K562 (cell line): ENCODE measurements around the gene CENPQ. TPM values are rescaled to one million over a fixed set of nuclear protein-coding genes. Genes with fewer than 3 reads are reported as not detected.

ENCODE experiments used
- ATAC-seq: fragments of 200-7000 bp; cut with Tn5 transposase; 3 replicates; pipeline ENCODE4 v1.9.1; 2020; ENCODE audit warnings: moderate library complexity
- BruUV-seq: library from RNA; stranded (reverse); fragments of 400-500 nt; replicated peaks from 2 replicates; lab custom pipeline; 2021; lab: Mats Ljungman, UMichigan
- CTCF ChIA-PET: fragments of 300-600 bp; formaldehyde crosslinking; extraction: SDS; loops from one replicate; lab custom pipeline; 2021; ENCODE audit warnings: low intra/inter-chr PET ratio; lab: Yijun Ruan, JAX
- POLR2A ChIA-PET: fragments of 300-600, 350-650 bp; sonication (Branson Sonifier 250); formaldehyde crosslinking; extraction: SDS; loops from one replicate; lab custom pipeline; 2021; ENCODE audit warnings: antibody characterized with exemption, inconsistent platforms; lab: Yijun Ruan, JAX
- DNase-seq, 4 experiments: peaks; one replicate each; pipeline versions ENCODE4 v3.0.0 to v3.0.0-alpha.2; 2011 to 2018; ENCODE audit warnings: low spot score in 3 of 4, mixed read lengths in 3 of 4; ENCODE audit errors: extremely low read depth in 1 of 4
- FAIRE-seq: peaks from 2 replicates; lab custom pipeline; 2011; peaks lifted over from hg19 to GRCh38; lab: Jason Lieb, UNC
- H2AFZ ChIP-seq: 2 replicates; pipeline ENCODE4 v1.6.0; 2011; ENCODE audit warnings: low read depth, low read length, control low read depth, inconsistent platforms
- H3K27ac ChIP-seq: fragments of 200-600 bp; 3 replicates; pipeline ENCODE4 v1.8.0; 2011; ENCODE audit warnings: low read depth, mild to moderate bottlenecking, control low read depth, inconsistent platforms, low read length, moderate library complexity, mixed read lengths; ENCODE audit errors: extremely low read depth
- H3K27me3 ChIP-seq, 2 experiments: fragments of 300-600 bp in 1 of 2; 2 replicates in 1 of 2; 3 replicates in 1 of 2; pipeline versions ENCODE4 v1.6.0 to v1.8.0; 2011; ENCODE audit warnings: inconsistent platforms in 2 of 2, low read length in 2 of 2, mild to moderate bottlenecking in 1 of 2, mixed read lengths in 1 of 2, moderate library complexity in 1 of 2; ENCODE audit not compliant: control insufficient read depth in 2 of 2, insufficient read depth in 2 of 2
- H3K36me3 ChIP-seq: fragments of 300-600 bp; 3 replicates; pipeline ENCODE4 v1.8.0; 2011; ENCODE audit warnings: mild to moderate bottlenecking, low read length, inconsistent platforms; ENCODE audit not compliant: control insufficient read depth, insufficient read depth
- H3K4me1 ChIP-seq, 2 experiments: fragments of 200-600 bp in 1 of 2; replicated peaks in 1 of 2; 2 replicates in 1 of 2; 3 replicates in 1 of 2; pipeline versions ENCODE4 v1.5.1 to v1.8.0; 2011; ENCODE audit warnings: inconsistent platforms in 2 of 2, low read length in 2 of 2, mild to moderate bottlenecking in 1 of 2, mixed read lengths in 1 of 2, moderate library complexity in 1 of 2; ENCODE audit not compliant: control insufficient read depth in 2 of 2, insufficient read depth in 2 of 2
- H3K4me2 ChIP-seq: 2 replicates; pipeline ENCODE4 v1.6.1; 2011; ENCODE audit warnings: low read length, control low read depth, inconsistent platforms, mixed read lengths; ENCODE audit not compliant: insufficient read depth
- H3K4me3 ChIP-seq: fragments of 200-600 bp; sonication (generic), shearing (Covaris generic); 2 replicates; pipeline ENCODE4 v1.5.1; 2016; ENCODE audit warnings: control low read depth, inconsistent platforms
- H3K79me2 ChIP-seq: fragments of 200-600 bp; 3 replicates; pipeline ENCODE4 v1.8.0; 2011; ENCODE audit warnings: low read length, inconsistent platforms; ENCODE audit not compliant: control insufficient read depth, insufficient read depth
- H3K9ac ChIP-seq, 2 experiments: 2 replicates each; pipeline versions ENCODE4 v1.6.0 to v1.6.1; 2011; ENCODE audit warnings: low read depth in 2 of 2, low read length in 2 of 2, control low read depth in 1 of 2, inconsistent platforms in 1 of 2, mild to moderate bottlenecking in 1 of 2, mixed read lengths in 1 of 2; ENCODE audit not compliant: insufficient read depth in 1 of 2
- H3K9me1 ChIP-seq: one replicate; pipeline ENCODE4 v1.6.0; 2011; ENCODE audit warnings: inconsistent platforms, mild to moderate bottlenecking, low read length, moderate library complexity; ENCODE audit not compliant: control insufficient read depth, insufficient read depth
- H3K9me3 ChIP-seq: replicated peaks from 2 replicates; pipeline ENCODE4 v1.5.1; 2011; ENCODE audit warnings: low read depth, low read length, inconsistent platforms; ENCODE audit not compliant: control insufficient read depth, insufficient read depth
- H4K20me1 ChIP-seq: replicated peaks from 2 replicates; pipeline ENCODE4 v1.6.1; 2011; ENCODE audit warnings: low read length, inconsistent platforms, mixed read lengths; ENCODE audit not compliant: control insufficient read depth, insufficient read depth
- BRF1 ChIP-seq: IDR thresholded peaks from 3 replicates; pipeline ENCODE4 v1.6.1; 2011; ENCODE audit warnings: borderline replicate concordance, mild to moderate bottlenecking; ENCODE audit not compliant: insufficient read length; ENCODE audit errors: extremely low read depth
- FOXP1 ChIP-seq: sonication (generic); formaldehyde crosslinking; IDR thresholded peaks from 2 replicates; pipeline ENCODE4 v1.8.0; 2022; ENCODE audit warnings: mild to moderate bottlenecking, missing genetic modification reagents
- HCFC1 ChIP-seq: IDR thresholded peaks from 2 replicates; pipeline ENCODE4 v1.6.1; 2012; ENCODE audit warnings: low read depth, low read length, improper control_type of control experiment
- POLR2AphosphoS5 ChIP-seq: IDR thresholded peaks from 2 replicates; pipeline ENCODE4 v1.6.1; 2011; ENCODE audit warnings: mild to moderate bottlenecking, low read depth, low read length, moderate library complexity; ENCODE audit not compliant: control insufficient read depth, insufficient read depth
- RHOXF2B ChIP-seq: fragments of 250-450 bp; sonication (Bioruptor Pico); conservative IDR thresholded peaks from 2 replicates; pipeline ENCODE4 v1.5.1; 2021
- SRSF3 ChIP-seq: fragments of 200-400 bp; formaldehyde crosslinking; IDR thresholded peaks from 2 replicates; pipeline ENCODE4 v1.6.1; 2016; ENCODE audit warnings: mild to moderate bottlenecking, low read length, moderate library complexity; ENCODE audit not compliant: insufficient read depth
- WGBS: fragments of 100-300 bp; shearing (Covaris generic); methylation state at CpG from one replicate; pipeline ENCODE4 v1.1.6; 2016; ENCODE audit warnings: low coverage, mixed read lengths; ENCODE audit not compliant: insufficient coverage; ENCODE audit errors: missing lambda C conversion rate; 5-methylcytosine and 5-hydroxymethylcytosine counted together
- in situ Hi-C: fragments of 300-500 bp; cut with MboI; formaldehyde crosslinking; loops from 4 replicates; pipeline ENCODE4 v1.15.0; 2018; ENCODE audit warnings: inconsistent platforms, mixed read lengths
- intact Hi-C: fragments of 100-400 bp; cut with micrococcal nuclease; formaldehyde crosslinking; loops from 2 replicates; pipeline ENCODE4 v1.14.2; 2022
- polyA plus RNA-seq, 8 experiments: library from polyadenylated mRNA; depleted of rRNA in 4 of 8; stranded (reverse) in 5 of 8; unstranded in 3 of 8; fragments of >200 nt; fragmentation: Nextera tagmentation in 2 of 8; fragmentation: Illumina TruSeq in 1 of 8; extraction: Ambion mirVana in 2 of 8; extraction: Trizol in 1 of 8; gene quantifications; 2 replicates each; pipeline versions ENCODE4 v1.2.1 to v1.2.3, GENCODE V29; 2011 to 2014; ENCODE audit warnings: inconsistent platforms in 1 of 8, missing spikeins in 1 of 8
- total RNA-seq, 7 experiments: library from RNA; depleted of rRNA in 6 of 7; stranded (reverse); fragments of >200 nt in 6 of 7; fragmentation: Illumina TruSeq in 2 of 7; extraction: Trizol in 2 of 7; gene quantifications; 2 replicates each; pipeline versions ENCODE4 v1.2.1 to v1.2.3, GENCODE V29; 2011 to 2021; ENCODE audit warnings: low replicate concordance in 1 of 7
- TF ChIP-seq, protein P1 (sequence below): sonication (generic); formaldehyde crosslinking; IDR thresholded peaks from 2 replicates; pipeline ENCODE4 v1.8.1; 2023; ENCODE audit warnings: mild to moderate bottlenecking, missing genetic modification reagents

The CENPQ gene
- total and polyA plus RNA-seq, 9 of the 15 experiments (the other 6 are each of a cell fraction or from before 2014, with no cell fraction given) = 12.7 to 48.3 (median 26.4) TPM

DNA sequence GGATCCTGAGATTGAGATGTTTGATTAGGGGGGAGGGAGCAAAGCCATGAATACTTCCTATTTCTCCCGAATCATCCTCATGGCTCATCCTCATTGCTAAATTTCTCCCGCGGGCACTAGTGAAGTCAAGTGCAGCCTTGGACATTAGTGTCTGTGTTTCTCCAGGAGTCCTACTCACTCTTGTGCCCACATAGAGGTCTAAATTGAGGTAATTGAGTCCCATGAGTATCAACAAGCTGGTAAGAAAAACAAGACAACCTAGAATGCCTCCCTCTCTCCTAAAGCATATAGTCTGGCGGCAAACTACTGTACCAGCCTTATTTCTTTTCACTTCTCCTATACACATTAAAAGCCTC lies 420 bp downstream of the CENPQ start (continued):
- no peak for TF ChIP-seq SRSF3
- TF ChIP-seq RHOXF2B (CRISPR knock-in tag) = no peak
- no peak for TF ChIP-seq HCFC1
- no peak for TF ChIP-seq FOXP1 (CRISPR knock-in tag)
- no peak for TF ChIP-seq POLR2AphosphoS5

DNA sequence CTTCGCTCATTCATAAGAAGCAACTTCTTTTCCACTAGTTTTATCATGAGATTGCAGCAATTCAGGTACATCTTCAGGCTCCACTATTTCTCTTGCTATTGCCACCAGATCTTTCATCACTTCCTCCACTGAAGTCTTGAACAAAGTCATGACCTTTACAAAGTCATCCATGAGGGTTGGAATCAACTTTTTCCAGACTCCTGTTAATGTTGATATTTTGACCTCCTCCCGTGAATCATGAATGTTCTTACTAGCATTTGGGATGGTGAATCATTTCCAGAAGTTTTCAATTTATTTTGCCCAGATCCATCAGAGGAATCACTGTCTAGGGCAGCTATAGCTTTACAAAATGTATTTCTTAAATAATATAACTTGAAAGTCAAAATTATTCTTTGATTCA lies 1.5 kb downstream of the CENPQ start:
- H3K36me3 ChIP-seq = peaks cover 4% of the 10 kb centered on the region; the same call in 2 of the 3 replicates
- ChIA-PET CTCF (no interaction called here), POLR2A (no interaction called here)
- peaks cover 0 to 8% of the 10 kb centered on the region in 2 experiments; a peak in 2 of 5 replicates for H3K4me1 ChIP-seq
- in situ Hi-C loops (no loop called here), intact Hi-C loops (loop anchor here (5.0 kb wide), 2 partner anchors 143 to 273 kb away; no protein-coding TSS in a partner anchor)
- TF ChIP-seq, protein P1, sequence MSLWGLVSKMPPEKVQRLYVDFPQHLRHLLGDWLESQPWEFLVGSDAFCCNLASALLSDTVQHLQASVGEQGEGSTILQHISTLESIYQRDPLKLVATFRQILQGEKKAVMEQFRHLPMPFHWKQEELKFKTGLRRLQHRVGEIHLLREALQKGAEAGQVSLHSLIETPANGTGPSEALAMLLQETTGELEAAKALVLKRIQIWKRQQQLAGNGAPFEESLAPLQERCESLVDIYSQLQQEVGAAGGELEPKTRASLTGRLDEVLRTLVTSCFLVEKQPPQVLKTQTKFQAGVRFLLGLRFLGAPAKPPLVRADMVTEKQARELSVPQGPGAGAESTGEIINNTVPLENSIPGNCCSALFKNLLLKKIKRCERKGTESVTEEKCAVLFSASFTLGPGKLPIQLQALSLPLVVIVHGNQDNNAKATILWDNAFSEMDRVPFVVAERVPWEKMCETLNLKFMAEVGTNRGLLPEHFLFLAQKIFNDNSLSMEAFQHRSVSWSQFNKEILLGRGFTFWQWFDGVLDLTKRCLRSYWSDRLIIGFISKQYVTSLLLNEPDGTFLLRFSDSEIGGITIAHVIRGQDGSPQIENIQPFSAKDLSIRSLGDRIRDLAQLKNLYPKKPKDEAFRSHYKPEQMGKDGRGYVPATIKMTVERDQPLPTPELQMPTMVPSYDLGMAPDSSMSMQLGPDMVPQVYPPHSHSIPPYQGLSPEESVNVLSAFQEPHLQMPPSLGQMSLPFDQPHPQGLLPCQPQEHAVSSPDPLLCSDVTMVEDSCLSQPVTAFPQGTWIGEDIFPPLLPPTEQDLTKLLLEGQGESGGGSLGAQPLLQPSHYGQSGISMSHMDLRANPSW (CRISPR knock-in tag) = no peak
- TF ChIP-seq BRF1 = no peak
- no peaks in the 10 kb centered on the region for H3K9me3 ChIP-seq
- H3K9ac ChIP-seq = no peak overlapping the region
- H3K9me1 ChIP-seq = no peaks in the 10 kb centered on the region
- peaks cover 77% of the 10 kb centered on the region for H3K79me2 ChIP-seq
- H3K27me3 ChIP-seq = no peaks in the 10 kb centered on the region
- DNase-seq (no peak), ATAC-seq (no peak), FAIRE-seq (no peak)
- no peaks in the 10 kb centered on the region for H4K20me1 ChIP-seq
- H3K4me2 ChIP-seq = peak overlapping the region; percentile 98; the same call in 1 of the 2 replicates
- no peak overlapping the region for H2AFZ ChIP-seq
- H3K27ac ChIP-seq = no peak overlapping the region
- 68% methylated on average over 2 of the region's 2 CpGs for WGBS
- H3K4me3 ChIP-seq = peak overlapping the region; percentile 74
- BruUV-seq = no TSS peak
